NCI-H2196 treated with DMSO at 0.1 percent for 48 hours (cell line): ENCODE results near the gene TNN.

Source experiments
- DNase-seq: peaks from one replicate; lab custom pipeline; 2025; ENCODE audit not compliant: unreplicated experiment; lab: John Stamatoyannopoulos, UW

TNN gene

DNA sequence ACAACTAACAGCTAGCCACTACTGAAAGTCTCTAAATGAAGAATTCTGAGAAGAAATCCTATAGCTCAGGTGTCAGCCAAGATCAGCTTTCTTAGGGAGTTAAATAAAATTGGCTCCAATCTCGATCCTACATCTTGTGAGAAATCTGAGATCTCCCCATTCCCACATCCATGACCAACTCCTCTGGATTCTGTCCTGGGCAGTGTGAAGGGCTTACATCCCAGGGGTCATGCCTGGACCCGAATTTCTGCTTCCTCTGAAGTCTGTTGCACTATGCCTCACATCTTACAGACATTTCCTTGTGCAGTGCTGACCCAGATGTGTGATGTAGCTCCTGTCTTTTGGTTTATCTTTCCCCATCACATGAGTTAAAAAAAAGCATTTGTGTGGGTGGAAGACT, 4.8 kb upstream of the TNN start:
- DNase-seq = no peak

DNA sequence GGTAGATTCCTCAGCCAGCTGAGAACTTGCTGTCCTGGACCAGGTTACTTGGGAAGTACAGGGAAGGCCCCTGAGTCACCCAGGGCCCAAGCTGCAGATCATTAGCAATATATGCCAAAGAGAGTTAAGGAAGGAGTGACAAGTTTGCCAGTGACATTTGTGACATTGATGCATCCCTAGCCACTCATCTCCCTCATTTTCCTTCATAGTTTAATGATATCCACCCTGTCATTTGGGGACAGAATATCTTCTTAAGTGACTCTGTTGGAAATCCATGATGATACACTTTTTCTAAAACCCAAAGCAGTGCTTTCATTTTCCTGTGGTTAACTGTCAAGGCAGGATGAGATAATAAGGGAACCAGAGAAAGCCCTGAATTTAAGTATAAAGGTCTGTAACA, 3.2 kb downstream of the TNN start:
- no peak for DNase-seq

- no peak for DNase-seq
These were observed 3.8 kb downstream of the TNN start for GRCh38 chr1:175071276-175071943.

GRCh38 chr1:175072099-175072951, 4.7 kb downstream of the TNN start:
- DNase-seq = no peak

DNA sequence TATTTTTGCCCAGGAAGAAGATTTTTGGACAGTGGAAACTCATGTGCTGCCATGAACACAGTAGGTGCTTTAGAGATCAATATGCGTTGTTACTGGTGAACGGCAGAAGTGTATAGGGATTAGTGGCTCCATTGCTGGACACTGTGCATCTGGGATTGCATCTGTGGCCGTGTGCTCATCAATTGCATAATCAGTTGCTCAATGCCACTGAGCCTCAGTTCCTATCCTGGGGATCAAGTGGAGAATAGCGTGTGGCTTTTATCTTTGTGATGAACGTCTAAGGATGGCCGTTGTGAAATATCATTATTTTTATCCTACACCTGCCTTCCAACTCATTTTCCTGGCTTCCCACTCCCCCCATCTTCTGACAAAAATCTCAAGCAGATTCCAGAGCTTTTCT, 5.4 kb downstream of the TNN start:
- DNase-seq = no peak

DNA sequence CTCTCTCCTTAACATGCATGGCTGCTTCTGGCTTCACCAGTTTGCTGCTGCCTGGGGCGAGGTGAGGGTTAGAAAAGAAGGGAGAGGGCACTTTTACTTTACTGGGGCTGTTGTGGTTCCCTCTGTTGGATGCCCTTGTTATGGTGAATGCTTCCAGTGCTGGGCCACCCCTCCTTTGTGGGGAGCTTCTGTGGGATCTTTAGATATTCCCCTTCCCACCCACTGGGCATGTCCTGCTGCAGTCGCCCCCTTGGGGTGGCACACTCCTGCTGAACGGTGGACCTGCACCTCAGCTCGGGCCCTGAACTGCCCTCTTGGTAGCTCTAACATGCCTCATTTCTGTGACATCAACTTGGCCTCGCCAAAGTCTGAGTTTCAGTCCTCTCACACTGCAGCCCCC, 6.0 kb downstream of the TNN start:
- no peak for DNase-seq

DNA sequence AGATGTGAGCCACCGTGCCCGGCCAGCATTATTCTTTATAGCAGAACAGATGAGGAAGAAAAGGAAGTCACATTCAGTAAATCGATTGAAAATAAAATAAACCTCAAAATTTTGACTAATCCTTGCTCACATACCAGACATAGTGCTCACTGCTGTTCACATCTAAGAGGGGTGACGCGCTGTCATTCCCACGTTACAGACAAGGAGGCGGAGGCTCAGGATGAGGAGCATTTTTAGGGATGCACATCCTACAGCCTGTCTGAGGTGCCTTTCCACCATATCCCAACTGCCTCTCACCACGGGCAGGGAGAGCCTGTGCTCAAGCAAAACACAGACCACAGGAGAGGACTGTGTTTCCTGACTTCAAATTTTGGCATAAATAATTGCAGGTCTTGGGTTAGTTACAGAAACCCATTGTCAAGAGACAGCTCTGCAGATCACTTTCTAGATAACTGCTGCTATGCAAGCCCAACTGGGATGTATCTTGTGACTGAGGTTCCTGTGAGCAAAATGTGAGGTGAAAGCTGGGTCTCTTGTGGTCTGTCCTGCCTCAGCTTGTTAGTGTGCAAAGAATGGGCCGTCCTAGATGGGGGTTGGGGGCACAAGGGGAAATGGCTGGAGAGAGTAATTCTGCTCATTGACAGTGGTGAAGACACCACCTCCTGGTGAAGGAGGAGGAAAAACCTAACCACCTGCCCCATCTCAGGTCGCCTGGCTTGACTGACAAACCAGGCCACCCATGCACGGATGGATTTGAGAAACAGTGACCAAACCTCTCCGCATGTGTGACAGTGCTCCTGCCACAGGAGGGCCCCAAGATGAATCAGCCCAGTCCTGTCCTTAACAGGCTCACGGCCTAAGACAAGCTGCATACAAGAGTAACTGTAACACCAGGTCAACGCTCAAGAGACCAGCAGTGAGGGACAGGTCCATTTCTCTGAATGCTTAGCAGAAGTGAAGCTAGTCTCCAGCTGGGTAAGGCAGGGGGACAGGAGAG, 8.2 kb downstream of the TNN start:
- no peak for DNase-seq

GRCh38 chr1:175077356-175078030, 9.9 kb downstream of the TNN start:
- no peak for DNase-seq

GRCh38 chr1:175078629-175079028, 11.0 kb downstream of the TNN start:
- DNase-seq = no peak

GRCh38 chr1:175079338-175079737, 11.7 kb downstream of the TNN start:
- no peak for DNase-seq

DNA sequence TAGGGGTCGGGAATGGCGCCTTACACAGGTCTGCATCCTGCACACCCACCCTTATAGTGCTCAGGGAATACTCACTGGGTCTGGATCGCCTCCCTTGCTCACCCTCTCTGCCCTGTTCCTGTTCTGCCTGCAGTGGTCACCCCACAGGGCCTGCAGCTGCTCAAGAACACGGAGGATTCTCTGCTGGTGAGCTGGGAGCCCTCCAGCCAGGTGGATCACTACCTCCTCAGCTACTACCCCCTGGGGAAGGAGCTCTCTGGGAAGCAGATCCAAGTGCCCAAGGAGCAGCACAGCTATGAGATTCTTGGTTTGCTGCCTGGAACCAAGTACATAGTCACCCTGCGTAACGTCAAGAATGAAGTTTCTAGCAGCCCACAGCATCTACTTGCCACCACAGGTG, 12.4 kb downstream of the TNN start:
- no peak for DNase-seq

- DNase-seq = no peak
These were observed 14.3 kb downstream of the TNN start for GRCh38 chr1:175081983-175082382.

DNA sequence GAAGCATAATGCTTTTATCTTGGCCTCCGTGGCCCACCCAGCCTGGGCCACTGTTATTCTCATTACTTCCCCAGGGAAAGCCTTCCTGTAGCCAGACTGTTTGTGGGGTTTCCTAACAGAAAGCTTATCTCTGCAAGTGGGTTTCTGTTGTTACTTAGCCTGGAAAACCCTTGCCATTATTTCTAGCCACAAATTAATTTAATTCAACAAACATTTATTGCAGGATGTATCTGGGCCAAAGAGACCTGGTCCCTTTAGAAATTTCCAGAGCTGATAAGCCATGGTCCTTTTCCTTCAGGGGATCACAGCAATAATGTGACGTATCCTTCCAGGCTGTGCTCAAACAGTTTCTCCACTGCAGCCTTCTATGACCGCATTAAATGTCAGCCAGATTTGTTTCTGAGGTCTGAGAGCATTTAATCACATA, 20.9 kb downstream of the TNN start:
- DNase-seq = no peak

GRCh38 chr1:175089136-175089718, 21.6 kb downstream of the TNN start:
- no peak for DNase-seq

GRCh38 chr1:175090780-175091179, 23.1 kb downstream of the TNN start:
- DNase-seq = no peak

GRCh38 chr1:175094626-175095025, 27.0 kb downstream of the TNN start:
- no peak for DNase-seq

- no peak for DNase-seq
These were observed 27.4 kb downstream of the TNN start for GRCh38 chr1:175095069-175095468.

DNA sequence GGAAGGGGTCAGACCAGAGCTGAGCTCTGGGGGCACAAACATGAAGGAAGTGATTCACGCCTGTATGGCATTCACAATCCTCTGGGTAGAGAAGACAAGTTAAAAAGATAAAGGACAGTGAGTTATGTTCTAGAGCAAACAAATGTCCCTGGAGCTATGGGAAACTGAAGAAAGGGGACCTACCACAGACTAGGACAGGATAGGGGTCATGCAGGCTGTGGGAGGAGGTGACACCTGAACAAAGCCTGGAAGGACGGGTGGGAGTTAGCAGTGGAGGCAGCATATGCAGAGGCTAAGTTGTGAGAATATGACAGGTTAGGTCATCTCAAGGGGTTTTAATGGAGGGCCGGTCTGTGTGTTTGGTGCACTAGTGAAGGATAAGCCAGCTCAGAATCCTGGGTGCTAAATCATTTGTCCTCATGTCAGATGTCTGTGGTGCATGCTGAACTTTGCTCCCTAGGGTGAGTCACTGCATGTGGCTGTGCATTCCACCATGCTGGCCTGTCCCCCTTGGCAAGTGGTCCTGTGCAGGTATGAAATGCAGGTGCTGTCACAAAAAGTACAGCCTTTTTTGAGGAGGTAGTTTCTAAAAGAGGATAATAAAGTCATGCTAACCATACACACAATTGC, 28.5 kb downstream of the TNN start:
- no peak for DNase-seq

DNA sequence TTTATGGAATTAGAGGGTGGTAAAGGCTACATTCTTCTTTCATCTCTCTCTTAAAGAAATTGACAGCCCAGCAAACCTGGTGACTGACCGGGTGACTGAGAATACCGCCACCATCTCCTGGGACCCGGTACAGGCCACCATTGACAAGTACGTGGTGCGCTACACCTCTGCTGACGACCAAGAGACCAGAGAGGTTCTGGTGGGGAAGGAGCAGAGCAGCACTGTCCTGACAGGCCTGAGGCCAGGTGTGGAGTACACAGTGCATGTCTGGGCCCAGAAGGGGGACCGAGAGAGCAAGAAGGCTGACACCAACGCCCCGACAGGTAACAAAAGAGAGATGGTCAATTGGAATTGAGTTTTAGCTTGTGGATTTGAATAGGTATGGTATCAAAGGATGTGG, 29.7 kb downstream of the TNN start:
- no peak for DNase-seq

DNA sequence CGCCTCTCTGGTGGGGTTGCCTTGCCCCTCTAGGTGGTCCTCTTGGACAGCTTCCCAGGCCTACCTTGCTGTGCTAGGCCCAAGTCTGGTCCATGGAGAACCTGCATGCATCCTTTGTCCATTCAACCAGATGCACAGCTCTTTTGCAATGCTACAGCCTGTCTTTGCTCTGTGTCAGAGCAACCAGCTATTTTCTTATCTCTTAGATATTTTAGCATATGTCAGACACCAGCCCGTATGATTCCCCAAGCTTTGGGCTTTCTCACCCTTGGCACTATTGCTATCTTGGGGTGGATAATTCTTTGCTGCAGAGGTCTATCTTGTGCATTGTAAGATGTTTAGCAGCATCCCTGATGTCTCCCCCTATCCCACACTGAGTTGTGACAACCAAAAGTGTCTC, 32.3 kb downstream of the TNN start:
- no peak for DNase-seq
